GM18907 (cell line): ENCODE data around the gene SHC2.
"Not testable (repeated sequence)": the region's sequence is repeated elsewhere in the genome, so short reads cannot be mapped to it uniquely, and the experiment has no call there.

ENCODE experiments used
- ATAC-seq: cut with Tn5 transposase; IDR thresholded peaks from one replicate; pipeline ENCODE4 v1.9.1; 2021; ENCODE audit warnings: mild to moderate bottlenecking, moderate library complexity; ENCODE audit not compliant: unreplicated experiment

SHC2 gene

DNA sequence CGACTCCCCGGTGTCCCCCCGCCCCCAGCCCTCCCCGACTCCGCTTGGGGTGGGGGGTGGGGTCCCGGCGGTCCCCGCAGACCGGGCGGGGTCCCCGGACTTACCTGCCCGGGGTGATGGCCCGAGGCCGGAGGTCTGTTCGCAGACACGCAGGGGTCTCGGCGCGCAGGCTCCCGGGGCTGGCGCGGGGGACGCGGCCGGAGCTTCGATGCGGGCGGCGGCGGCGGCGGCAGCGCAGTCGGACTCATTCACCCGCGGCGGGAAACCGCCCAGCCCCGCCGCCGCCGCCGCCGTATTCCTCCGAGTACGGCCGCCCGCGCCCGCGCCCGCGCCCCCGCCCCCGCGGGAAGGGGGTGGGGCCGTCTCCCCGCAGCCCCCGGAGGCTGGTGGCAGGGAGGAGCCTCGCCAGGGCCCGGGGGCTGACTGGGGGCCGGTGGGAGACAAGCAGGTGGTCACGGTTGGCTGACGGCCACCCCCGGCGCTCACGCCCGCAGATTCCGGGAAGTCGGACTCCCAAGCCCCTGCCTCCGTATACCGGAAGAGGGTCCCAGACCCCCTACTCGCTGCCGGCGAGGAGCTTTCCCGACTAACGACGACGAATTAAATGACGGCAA is 51.8 kb downstream of the SHC2 start, which contains the start of gene C2CD4C:
C2CD4C (minus strand) TSS at position 246 of the 614 bp plus-strand sequence. CDS start 786 bp downstream, outside the sequence.
- ATAC-seq: no peak

DNA sequence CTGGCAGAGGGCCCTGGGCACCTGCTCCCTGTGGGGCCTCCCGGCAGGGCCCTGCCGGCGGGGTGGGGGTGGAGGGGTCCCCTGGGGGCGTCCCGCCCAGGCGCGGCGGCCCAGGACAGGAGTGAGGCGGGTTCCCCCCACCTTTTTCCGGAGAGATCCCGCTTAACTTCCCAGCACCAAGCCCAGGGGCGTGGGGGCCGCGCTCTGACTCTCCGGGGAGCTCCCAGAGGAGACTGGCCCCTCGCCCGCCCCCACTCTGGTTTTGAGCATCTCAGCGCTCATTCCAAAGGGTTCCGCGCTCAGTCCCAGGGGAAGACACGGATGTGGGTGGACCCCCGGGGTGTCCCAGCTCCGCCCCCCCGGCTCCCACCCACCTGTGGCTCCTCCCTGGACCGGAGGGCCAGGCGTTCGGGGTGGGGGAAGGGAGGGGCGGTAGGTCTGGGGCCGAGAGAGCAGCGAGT is 52.4 kb downstream of the SHC2 start:
- no peak for ATAC-seq

DNA sequence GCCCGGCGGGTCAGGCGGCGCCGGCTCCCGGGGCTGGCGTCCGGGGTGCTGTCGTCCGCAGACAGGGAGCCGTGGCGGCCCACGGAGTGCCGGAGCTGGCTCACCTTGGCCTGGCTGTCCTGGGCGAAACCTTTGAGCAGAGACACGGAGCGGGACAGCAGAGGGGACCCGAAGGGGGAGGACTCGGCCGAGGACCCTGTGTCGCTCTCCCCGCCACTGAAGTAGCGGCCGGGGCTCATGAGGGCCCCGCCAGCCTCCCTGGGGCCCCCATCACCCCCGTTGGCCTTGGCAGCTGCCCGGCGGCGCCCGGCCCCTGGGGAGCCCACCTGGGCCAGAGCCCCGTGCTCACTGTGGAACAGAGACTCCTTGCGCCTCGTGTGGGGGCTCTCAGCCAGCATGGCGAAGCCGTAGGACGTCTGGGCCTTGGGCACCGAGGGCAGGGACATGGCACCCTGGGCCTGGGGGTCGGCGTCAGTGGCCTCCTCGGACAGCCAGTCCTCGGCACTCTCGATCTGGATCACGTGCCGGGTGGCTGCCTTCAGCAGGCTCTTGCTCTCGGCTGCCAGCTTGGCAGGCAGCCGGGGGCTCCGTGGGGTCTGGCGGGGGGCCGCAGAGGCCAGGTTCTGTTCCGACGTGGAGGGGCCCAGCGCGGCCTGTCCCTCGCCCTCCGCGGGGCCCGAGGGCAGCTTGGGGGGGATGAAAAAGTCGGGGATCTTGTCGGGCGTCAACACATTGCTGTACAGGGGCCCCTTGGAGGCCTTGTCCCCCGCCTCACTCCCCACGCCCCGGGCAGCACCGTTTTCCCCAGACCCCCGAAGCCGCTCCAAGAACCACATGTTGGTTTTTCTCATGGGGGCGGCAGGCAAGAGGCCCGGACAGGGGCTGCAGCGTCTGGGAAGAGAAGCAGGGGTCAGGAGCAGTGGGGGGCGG is 53.1 kb downstream of the SHC2 start:
- ATAC-seq: no peak

DNA sequence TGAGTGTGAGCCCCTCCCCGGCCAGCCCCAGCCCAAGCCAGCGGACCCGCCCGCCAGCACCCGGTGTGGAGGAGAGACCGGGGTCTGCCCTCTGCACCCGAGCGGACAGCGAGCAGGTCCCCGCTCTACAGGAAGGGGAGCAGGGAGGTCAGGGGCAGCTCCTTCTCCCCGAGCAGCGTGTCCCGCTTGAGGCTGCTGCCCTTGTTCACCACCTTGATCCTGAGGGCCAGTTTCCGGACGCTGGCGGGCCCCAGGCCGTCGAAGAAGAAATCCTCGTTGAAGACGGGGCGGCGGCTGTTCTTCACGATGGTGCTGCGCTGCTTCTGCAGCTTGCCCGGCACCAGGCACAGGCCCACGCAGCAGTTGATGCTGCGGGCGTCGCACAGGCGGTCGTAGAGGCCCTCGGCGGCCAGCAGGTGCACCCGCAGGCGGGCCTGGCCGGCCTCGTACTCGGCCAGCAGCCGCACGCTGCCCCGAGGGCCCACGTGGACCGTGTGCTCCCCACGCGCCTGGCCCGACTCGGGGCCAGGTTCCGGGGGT is 53.8 kb downstream of the SHC2 start:
- no peak for ATAC-seq

DNA sequence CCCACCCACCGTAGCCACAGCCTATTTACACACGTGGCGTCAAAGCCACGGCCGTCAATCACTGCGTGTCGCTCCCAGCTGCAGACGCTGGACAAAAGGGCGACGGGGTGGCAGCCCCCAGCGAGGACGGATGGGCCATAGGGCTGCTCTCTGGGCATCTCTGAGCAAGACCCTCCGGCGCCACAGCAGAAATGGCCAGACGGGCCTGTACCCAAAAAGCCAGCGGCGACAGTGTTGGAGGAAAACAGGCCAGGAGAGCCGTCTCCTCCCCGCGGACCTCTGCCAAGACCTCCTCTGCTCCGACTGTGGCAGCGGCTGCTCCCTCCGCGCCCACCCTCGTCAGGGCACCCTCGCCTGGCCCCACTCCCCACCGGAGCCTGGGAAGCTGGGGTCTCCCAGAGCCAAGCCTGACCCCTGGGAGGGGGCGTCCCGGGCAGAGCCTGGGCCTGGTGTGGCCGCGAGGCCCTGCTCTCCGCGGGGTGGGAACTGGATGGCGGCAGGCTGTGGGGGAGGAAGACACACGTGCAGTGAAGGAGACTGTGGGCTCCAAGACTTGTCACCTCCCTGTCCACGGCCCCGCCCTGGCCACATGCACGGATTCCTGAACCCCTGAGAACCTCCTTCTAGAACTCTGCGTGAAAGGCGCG is 54.6 kb downstream of the SHC2 start:
- ATAC-seq: no peak

DNA sequence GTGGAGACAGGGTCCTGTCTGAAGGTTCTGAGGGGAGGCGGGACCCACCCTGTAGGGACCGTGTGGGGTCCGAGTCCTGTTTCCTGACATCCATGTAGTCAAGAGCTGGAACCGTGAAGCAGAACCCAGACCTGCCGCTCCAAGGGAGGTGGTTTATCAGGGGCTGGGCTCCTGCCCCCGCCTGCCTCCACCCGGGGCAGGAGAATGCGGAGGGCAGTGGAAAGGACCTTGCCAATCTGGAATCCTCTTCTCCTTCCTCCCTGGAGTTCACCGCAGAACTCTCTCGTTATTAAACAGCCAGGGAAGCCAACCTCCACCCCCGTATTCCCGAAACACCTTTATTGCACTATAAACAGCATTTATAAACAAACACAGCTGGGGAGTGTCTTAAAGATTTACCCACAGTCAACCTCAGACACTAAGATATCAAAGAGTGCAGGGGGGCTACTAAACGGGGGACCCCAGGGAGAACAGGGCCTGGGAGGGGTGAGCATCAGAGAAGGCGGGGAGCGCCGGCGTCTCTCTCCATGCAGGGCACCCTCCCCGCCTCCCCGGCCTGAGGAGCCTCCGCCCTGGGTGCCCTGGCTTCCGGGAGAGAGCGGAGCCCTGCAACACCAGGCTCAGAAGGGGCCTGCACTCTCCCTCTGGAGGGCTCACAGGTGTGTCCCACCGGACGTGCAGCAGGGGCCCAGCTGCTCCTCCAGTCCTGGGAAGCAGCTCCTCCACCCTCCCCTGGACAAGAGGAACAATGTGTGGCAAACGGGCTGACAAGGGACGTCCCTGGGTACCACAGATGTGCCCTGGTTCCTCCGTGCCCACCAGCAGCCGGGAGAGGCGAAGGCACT is 55.5 kb downstream of the SHC2 start:
- no peak for ATAC-seq

DNA sequence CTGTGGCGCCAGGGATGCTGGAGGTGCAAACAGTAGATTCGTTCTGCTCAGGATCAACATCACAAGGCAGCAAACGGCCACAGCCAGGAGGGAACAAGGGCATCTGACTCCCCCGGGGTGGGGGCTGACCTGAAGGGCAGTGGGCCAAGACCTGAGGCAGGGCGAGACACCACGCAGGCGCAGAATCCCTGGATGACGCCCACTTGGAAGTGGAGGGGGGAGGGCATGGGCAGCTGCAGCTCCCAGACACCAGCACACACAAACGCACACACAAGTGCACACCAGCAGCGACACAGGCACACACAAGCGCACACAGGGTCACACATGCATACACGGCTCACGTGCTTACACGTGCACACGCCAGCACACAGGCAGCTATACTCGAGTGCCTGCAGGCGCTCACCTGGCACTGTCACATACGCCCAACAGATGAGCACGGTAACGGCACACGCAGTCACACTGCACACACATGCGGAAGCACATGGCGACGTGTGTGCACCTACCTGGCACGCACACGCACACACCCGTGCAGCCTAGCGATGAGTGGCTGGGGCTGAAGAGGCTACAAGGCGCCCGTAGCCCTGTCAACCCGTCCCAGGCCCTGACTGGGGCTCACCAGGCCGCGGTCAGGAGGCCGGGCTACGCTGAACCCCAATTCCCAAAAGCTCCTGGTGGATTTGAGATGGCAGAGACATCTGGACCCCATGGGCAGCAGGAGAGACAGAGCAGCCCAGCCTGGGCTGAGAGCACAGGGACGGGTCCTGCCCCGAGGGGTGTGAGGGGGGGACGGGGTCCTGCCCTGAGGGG is 57.4 kb downstream of the SHC2 start:
- ATAC-seq: no peak

DNA sequence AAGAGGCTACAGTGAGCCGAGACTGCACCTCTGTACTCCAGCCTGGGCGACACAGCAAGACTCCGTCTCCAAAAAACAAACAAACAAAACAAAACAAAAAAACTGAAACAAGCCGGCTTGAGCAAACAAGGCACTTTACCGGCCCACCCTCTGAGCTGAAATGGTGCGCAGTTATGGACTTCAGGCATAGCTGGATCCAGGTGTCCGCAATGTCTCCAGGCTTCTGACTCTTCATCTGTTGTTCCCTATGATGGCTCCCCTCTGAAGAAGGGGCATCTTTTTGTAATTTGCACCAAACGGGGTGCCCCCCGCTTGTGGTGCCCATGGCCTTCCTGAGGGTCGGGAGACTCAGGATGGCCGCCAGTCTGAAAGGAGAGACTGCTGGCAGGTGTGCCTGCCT is 58.0 kb downstream of the SHC2 start:
- ATAC-seq: no peak

DNA sequence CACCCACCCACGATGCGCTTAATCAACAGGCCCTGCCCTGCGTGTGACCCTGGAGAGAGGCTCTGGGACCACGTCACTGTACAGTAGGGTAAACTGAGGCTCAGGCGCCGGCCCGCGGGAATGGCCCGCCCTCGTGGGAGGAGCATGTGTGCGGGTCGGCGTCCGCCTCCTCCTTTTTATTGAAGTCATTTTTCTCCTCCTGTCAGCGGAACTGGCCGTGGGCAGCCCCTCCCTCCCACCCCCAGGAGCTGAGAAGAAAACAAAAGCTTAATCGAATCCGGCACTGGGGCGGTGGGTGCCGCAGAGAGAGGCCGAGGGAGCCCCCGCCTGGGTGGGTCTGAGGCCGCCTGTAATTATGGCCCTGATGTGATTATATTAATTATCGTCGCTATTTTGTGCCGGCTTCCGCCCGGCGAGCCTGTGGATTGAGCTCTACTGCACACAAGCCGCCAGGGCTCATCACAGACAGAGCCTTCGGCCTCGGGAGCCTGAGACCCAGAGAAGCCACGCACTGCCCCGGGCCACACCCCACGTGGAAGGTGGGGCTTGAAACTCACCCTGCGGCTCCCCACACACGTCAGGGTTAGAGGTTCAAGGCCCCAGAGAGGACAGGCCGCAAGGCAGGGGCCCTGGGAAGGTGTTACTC is 58.8 kb downstream of the SHC2 start:
- ATAC-seq: no peak

DNA sequence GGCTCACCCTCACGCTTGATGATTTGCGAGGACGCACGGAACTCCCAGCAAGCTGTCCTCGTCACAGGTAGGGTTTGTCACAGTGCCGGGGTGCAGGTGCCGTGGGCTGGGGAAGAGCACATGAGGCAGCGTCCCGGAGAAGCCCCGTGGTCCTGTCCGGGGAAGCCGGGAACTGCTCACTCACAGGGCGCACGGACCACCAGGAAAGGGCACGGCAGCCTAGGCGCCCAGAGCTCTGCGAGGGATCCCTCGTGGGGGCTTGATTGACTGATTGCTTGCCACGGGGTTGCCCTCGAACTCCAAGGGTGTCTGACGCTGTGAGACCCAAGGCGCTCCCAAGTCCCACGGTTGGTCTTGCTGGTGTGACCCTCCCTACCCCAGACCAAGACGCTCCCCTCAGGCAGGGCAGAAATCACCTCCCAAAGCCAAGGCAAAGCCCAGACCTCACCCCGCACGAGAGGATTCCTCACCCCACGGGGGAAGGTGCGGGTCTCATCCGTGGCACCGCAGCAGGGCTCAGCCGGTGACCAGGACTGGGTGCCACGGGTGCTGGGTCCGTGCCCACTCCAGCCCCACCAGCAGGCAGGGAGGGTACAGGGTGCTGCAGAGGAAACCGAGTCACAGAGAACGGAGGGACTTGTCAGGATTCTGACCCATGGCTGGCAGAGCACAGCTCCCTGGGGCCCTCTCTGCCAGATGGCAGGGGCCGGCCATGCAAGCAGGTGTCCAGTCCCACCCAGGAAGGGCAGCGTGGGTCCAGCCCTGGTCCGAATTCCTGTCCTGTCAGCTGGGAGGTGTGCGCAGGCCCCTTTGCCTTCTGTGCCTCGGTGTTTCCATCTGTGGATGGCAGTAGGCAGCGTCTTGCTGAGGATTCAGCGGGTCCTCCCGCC is 59.6 kb downstream of the SHC2 start:
- no peak for ATAC-seq

DNA sequence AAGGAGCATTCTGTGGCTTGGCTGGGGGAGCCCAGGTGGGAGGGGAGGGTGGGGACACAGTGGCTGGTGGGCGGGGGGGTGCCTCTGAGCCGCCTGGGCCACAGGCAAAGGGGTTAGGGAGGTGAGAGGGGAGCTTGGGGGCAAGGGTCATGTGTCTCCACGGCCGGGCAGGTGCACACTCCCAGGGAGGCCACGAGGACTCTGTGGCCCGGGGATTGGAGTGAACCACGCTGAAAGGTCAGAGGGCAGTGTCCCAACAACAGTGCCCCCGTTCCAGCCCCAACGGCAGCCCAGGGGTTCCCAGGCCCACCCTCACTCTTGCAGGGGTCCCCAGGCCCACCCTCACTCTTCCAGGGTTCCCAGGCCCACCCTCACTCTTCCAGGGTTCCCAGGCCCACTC is 61.5 kb downstream of the SHC2 start:
- ATAC-seq: no peak

DNA sequence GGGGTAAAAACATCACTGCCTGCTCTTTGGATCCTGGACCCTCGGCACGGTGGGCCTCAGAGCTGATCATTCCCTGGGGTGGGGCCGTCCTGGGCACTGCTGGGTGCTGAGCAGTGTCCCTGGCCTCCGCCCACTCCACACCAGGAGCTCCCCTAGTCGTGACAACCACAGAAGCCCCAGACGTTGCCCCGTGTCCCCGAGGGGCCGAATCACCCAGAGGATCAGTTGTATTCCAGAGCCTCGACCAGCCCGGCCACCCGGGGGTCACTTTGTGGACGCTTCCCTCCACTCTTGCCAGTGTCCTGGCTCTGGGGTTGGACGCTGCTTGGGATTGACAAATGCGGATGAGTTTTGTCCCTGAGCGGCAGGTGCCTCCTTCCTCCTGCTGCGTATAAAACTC is 62.1 kb downstream of the SHC2 start:
- no peak for ATAC-seq

DNA sequence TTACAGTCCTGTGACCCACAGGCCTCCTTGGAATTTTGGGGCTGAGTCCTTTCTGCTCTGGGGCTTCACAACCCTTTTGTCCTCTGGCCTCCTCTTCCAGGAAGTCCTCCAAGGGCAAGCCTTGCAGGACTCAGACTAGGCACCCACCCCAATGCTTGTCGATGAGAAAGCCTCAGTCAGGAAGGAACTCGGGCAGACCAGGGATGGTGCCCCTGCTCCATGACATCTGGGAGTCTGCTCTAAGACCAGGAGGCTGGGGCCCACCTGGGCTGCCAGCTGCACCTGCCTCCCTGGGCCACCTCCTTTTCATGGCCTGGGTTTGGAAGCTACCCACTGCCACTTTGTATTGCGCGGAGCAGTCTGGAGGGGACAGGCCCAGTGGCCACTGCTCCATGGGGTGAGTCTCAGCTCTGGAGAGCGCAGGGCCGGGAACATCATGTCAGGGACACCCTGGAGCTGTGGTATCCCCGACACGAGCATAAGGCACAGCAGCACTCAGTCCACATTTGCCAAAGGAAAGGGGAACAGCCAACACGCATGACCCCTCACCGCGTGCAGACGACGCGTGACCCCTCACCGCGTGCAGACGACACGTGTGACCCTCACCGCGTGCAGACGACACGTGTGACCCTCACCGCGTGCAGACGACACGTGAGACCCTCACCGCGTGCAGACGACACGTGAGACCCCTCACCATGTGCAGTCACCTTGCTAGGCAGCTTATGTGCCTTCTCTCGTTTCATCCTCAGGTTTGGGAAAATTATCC is 62.7 kb downstream of the SHC2 start:
- ATAC-seq: no peak

DNA sequence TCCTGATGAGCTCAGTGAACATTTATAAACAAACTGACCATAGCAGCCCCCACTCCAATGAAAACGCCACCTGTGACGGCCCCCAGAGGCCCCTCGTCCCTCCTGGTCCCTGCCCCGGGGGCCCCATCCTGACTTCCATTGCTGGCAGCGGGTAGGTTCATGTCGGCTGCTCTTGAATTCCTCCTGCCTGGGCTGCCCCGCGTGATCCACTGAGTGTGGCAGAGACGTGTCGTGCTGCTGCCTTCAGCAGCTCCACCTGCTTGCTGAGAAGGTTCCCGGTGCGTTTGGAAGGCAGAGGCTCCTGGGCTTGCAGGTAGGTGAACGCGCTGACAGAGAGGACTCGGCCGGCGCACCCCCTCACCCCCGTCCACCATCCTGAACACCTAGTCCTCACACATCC is 63.5 kb downstream of the SHC2 start:
- no peak for ATAC-seq

DNA sequence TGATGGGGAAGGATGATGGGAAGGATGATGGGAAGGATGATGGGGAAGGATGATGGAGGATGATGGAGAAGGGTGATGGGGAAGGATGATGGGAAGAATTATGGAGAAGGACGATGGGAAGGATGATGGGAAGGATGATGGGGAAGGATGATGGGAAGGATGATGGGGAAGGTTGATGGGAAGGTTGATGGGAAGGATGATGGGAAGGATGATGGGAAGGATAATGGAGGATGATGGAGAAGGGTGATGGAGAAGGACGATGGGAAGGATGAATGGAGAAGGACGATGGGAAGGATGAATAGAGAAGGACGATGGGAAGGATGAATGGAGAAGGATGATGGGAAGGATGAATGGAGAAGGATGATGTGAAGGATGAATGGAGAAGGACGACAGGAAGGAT is 65.4 kb downstream of the SHC2 start:
- no peak for ATAC-seq

DNA sequence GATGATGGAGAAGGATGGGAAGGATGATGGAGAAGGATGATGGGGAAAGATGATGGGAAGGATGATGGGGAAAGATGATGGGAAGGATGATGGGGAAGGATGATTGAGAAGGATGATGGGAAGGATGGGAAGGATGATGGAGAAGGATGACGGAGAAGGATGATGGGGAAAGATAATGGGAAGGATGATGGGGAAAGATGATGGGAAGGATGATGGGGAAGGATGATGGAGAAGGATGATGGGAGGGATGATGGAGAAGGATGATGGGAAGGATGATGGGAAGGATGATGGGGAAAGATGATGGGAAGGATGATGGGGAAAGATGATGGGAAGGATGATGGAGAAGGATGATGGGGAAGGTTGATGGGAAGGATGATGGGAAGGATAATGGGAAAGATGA is 66.0 kb downstream of the SHC2 start:
- ATAC-seq: not testable (repeated sequence)

DNA sequence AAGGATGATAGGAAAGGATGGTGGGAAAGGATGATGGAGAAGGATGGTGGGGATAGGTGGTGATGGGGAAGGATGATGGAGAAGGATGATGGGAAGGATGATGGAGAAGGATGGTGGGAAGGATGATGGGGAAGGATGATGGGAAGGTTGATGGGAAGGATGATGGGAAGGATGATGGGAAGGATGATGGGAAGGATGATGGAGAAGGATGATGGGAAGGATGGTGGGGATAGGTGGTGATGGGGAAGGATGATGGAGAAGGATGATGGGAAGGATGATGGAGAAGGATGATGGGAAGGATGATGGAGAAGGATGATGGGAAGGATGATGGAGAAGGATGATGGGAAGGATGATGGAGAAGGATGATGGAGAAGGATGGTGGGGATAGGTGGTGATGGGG is 67.3 kb downstream of the SHC2 start:
- ATAC-seq: not testable (repeated sequence)
